Retinal pigment epithelial cell (primary cell): ENCODE measurements around the gene SSRP1.
"Not testable (repeated sequence)": the region's sequence is repeated elsewhere in the genome, so short reads cannot be mapped to it uniquely, and the experiment has no call there.

Source experiments
- DNase-seq: peaks from one replicate; pipeline ENCODE4 v3.0.0-alpha.2; 2010; ENCODE audit warnings: low read depth
- H3K4me3 ChIP-seq: 2 replicates; pipeline ENCODE4 v1.5.1; 2011; ENCODE audit warnings: mild to moderate bottlenecking, low read length, control low read depth, moderate library complexity
- TF ChIP-seq, protein P1 (sequence below): conservative IDR thresholded peaks from 2 replicates; pipeline ENCODE4 v1.5.1; 2011; ENCODE audit warnings: low read depth, low read length, control low read depth, inconsistent platforms

Gene SSRP1

DNA sequence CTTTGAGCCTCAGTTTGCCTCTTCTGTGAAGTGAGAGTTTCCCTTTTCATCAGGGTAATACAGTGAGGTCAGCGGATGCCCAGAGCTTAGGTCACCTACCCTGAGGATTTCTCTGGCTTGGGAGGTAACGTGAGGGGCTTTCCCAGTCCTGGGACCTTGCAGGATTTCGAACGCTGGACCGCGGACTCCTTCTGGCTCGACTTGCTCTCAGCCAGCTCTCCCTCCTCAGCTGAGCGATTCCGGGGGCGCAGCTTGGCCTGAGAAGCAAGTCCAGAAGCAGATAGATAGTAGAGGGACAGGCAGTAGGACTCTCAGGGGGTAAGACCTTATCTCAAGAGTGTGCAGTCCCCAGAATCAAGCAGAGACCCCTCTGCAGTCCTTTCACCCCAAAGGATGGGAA lies 34.9 kb downstream of the SSRP1 start:
- no peak for DNase-seq
- TF ChIP-seq, protein P1, sequence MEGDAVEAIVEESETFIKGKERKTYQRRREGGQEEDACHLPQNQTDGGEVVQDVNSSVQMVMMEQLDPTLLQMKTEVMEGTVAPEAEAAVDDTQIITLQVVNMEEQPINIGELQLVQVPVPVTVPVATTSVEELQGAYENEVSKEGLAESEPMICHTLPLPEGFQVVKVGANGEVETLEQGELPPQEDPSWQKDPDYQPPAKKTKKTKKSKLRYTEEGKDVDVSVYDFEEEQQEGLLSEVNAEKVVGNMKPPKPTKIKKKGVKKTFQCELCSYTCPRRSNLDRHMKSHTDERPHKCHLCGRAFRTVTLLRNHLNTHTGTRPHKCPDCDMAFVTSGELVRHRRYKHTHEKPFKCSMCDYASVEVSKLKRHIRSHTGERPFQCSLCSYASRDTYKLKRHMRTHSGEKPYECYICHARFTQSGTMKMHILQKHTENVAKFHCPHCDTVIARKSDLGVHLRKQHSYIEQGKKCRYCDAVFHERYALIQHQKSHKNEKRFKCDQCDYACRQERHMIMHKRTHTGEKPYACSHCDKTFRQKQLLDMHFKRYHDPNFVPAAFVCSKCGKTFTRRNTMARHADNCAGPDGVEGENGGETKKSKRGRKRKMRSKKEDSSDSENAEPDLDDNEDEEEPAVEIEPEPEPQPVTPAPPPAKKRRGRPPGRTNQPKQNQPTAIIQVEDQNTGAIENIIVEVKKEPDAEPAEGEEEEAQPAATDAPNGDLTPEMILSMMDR: no peak
- no peak overlapping the region for H3K4me3 ChIP-seq

DNA sequence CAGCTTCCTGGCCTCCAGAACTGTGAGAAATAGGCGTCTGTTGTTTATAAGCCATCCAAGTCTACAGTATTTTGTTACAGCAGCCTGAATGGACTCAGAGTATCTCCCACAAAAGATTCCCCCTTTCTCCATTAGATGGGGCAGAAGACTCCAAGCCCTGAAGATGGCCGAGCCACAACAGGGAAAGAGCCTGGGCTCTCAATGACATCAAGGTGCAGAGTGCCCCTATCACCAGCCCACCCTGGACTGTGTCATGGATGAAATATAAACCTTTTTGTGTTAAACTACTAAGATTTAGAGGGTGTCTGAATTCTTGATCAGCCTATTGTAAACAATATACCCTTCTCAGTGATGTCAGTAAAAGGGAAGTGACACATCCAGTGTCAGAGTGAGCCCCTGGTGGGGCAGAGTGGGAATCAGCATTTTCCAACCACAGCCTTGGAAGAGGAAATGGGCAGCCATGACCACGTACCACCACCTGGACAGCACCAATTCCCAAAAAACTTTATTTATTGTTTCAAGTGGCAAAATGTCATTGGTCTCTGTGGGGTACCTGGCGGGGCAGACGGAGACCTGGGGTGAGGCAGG lies 36.4 kb downstream of the SSRP1 start:
- DNase-seq: no peak
- TF ChIP-seq, protein P1: no peak
- no peak overlapping the region for H3K4me3 ChIP-seq

DNA sequence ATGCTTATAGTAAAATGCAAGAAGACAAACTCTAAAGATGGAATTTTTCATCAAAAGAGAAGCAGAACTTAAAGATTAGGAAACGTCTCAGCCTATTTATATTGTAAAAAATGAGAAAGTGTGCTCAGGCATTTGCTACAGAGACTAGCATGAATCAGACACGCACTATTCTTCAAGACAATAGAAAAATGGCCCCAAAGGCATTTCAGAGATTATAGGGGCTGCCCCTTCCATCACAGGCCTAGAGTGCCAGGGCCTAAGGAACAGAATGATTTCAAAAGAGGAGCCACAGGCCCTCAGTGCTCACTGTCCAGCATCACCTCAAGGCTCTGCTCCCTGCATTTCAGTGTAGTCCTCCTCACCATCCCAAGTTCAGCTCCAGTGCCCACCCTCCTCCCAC lies 38.5 kb downstream of the SSRP1 start:
- no peak overlapping the region for H3K4me3 ChIP-seq
- no peak for DNase-seq
- TF ChIP-seq, protein P1: no peak

DNA sequence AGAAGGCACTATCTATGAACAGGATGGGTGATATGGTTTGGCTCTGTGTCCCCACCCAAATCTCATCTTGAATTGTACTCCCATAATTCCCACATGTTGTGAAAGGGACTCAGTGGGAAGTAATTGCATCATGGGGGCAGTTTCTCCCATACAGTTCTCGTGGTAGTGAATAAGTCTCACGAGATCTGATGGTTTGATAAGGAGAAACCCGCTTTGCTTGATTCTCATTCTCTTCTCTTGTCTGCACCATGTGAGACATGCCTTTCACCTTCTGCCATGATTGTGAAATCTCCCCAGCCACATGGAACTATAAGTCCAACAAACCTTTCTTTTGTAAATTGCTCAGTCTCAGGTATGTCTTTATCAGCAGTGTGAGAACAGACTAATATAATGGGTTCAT lies 39.5 kb downstream of the SSRP1 start:
- H3K4me3 ChIP-seq, DNase-seq: not testable (repeated sequence)

DNA sequence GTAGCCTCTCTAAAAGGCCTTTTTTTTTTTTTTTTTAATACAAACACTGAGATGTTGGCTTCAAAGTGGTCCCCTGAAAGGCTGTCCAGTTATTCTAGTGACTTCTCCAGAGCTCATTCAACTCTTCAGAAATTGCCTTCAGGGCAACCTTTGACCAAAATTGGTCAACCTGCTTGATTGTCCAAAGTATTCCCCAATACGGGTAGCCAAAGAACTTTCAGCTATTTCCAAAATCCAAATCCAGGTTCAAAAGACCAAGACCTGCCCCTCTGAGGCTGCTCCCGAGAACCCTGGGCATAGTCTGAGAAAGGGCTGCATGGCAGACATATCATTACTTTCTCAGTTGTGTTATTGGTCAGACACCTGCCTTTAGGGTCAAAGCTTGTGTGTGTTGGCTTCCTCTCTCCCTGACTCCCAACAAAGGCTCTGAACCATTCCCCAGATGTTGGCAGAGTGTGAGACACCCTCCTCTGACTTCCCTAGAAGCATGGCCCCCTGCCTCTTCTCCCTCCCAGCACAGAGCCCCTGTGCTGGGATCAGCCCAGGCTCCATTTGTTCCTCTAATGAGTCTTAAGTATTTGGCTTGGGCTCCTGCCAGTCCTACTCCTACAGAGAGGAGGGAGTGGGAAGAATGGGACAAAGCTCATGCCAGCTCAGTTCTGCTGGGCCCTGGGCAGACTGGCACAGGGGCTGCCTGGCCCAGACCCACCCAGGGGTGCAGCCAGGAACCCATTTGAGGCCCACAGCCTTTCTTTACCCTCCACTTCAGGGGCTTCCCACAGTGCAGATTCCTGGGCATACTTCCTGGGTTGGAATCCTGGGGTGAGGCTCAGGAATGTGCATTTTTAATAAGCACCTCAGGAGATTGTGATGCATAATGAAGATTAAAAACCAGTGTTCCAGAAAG lies 41.2 kb downstream of the SSRP1 start:
- TF ChIP-seq, protein P1: no peak
- DNase-seq: peak; percentile 93
- H3K4me3 ChIP-seq: no peak overlapping the region

DNA sequence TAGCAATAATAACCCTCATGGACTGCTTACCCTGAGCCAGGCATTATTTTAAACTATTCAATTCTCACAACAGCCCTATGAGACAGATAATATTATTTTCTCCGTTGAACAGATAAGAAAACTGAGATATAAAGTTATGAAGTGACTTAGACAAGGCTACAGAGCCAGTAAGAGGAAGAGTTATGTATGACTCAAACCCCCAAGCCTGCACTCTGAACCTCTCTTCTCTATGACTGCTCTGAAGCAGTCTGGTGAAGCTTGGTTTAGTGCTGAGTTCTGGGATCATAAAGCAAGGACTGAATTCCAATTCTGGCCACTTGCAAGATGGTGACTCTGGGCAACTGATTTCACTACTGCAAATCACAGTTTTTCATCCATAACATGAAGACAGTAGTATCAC lies 45.4 kb downstream of the SSRP1 start:
- DNase-seq: no peak

DNA sequence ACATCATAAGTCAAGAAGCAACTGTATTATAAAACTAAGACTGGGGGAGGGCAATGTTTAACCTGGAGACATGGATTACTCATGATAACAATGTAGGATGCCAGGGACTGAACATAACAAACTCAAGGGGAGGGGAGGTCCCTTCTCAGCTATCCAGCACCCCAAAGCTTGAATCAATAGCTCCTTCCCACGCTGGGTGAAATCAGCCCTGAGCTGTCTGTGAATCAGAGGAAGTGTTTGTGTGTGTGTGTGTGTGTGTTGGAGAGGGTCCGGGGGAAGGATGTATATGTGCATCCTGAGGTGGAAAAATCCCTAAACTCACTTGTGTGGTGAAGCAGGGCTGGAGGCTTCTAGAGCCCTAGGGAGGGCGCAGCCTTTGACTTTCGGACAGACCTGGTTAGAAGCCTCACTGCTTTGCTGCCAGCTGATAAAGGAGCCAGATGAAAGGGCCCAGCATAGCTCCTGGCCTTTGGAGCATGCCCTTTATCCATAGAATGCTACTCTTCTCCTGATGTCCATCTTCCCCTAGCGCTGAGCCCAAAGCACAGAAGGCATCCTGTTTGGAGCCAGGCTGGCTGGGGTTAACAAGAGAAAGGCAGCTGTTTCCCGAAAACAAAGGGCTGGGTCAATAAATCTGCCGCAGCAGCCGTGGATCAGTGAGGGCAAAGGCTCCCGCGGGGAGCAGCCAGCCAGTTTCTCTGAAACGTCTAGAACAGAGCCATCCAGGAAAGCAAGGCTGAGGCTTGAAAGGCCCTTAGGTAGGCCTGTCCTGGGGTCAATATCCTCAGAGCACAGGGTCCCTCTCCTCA lies 46.7 kb downstream of the SSRP1 start:
- no peak for DNase-seq
- TF ChIP-seq, protein P1: no peak
- H3K4me3 ChIP-seq: no peak overlapping the region

More for the DNA sequence above, 45.4 kb downstream of the SSRP1 start:
- TF ChIP-seq, protein P1: no peak
- no peak overlapping the region for H3K4me3 ChIP-seq
